ENCODE data around the gene SLC12A7.

The SLC12A7 gene

GRCh38 chr5:1050423-1051365, 61.2 kb downstream of the SLC12A7 start:
- no peak for DNase-seq (ENCODE audit: low spot score)

- DNase-seq (ENCODE audit: low spot score) = no peak
Measured at GRCh38 chr5:1048861-1049838, 62.7 kb downstream of the SLC12A7 start.

DNA sequence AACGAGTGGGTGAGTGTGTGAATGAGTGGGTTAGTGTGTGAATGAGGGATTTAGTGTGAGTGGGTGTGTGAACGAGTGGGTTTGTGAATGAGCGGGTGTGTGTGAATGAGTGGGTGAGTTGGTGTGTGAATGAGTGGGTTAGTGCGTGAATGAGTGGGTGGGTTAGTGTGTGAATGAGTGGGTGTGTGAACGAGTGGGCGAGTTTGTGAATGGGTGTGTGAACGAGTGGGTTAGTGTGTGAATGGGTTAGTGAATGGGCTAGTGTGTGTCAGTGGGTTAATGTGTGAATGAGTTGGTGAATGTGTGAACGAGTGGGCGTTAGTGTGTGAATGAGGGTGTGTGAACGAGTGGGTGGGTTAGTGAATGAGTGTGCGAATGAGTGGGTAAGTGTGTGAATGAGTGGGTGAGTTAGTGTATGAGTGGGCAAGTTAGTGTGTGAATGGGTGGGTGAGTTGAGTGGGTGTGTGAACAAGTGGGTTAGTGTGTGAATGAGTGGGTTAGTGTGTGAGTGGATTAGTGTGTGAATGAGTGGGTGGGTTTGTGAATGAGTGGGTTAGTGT, 63.6 kb downstream of the SLC12A7 start:
- no peak for DNase-seq (ENCODE audit: low spot score)

DNA sequence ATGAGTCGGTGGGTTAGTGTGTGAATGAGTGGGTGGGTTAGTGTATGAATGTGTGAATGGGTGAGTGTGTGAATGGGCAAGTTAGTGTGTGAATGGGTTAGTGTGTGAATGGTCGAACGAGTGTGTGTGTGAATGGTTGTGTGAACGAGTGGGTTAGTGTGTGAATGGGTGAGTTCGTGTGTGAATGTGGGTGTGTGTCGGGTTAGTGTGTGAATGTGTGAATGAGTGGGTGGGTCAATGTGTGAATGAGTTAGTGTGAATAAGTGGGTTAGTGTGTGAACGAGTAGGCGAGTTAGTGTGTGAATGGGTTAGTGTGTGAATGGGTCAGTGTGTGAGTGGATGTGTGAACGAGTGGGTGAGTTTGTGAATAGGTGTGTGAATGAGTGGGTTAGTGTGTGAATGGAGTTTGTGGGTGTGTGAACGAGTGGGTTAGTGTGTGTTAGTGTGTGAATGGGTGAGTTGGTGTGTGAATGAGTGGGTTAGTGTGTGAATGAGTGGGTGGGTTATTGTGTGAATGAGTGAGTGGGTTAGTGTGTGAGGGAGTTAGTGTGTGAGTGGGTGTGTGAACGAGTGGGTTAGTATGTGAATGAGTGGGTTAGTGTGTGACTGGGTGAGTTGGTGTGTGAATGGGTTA, 64.4 kb downstream of the SLC12A7 start:
- no peak for DNase-seq (ENCODE audit: low spot score)

DNA sequence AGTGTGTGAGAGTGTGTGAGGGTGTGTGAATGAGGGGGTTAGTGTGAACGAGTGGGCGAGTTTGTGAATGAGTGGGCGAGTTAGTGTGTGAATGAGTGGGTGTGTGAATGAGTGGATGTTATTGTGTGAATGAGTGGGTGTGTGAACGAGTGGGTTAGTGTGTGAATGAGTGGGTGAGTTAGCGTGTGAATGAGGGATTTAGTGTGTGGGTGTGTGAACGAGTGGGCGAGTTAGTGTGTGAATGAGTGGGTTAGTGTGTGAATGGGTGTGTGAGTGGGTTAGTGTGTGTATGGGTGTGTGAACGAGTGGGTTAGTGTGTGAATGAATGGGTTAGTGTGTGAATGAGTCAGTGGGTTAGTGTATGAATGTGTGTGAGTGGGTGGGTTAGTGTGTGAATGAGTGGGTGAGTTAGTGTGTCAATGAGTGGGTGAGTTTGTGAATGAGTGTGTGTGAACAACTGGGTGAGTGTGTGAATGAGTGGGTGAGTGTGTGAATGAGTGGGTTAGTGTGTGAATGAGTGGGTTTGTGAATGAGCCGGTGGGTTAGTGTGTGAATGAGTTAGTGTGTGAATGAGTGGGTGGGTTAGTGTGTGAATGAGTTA, 65.8 kb downstream of the SLC12A7 start:
- DNase-seq (ENCODE audit: low spot score) = no peak

- DNase-seq (ENCODE audit: low spot score) = no peak
Measured at GRCh38 chr5:1044117-1044516, 67.7 kb downstream of the SLC12A7 start.

DNA sequence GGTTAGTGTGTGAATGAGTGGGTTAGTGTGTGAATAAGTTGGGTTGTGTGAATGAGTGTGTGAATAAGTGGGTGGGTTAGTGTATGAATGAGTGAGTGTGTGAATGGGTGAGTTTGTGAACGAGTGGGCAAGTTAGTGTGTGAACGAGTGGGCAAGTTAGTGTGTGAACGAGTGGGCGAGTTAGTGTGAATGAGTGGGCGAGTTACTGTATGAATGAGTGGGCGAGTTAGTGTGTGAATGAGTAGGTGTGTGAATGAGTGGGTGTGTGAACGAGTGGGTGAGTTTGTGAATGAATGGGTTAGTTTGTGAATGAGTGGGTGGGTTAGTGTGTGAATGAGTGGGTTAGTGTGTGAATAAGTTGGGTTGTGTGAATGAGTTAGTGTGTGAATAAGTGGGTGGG, 68.5 kb downstream of the SLC12A7 start:
- no peak for DNase-seq (ENCODE audit: low spot score)

DNA sequence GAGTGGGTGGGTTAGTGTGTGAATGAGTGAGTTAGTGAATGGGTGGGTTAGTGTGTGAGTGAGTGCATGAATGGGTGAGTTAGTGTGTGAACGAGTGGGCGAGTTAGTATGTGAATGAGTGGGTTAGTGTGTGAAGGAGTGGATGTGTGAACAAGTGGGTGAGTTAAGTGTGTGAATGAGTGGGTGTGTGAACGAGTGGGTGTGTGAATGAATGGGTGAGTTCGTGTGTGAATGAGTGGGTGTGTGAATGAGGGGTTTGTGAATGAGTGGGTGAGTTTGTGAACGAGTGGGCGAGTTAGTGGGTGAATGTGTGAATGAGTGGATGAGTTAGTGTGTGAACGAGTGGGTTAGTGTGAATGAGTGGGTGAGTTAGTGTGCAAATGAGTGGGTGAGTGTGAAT, 69.2 kb downstream of the SLC12A7 start:
- no peak for DNase-seq (ENCODE audit: low spot score)

DNA sequence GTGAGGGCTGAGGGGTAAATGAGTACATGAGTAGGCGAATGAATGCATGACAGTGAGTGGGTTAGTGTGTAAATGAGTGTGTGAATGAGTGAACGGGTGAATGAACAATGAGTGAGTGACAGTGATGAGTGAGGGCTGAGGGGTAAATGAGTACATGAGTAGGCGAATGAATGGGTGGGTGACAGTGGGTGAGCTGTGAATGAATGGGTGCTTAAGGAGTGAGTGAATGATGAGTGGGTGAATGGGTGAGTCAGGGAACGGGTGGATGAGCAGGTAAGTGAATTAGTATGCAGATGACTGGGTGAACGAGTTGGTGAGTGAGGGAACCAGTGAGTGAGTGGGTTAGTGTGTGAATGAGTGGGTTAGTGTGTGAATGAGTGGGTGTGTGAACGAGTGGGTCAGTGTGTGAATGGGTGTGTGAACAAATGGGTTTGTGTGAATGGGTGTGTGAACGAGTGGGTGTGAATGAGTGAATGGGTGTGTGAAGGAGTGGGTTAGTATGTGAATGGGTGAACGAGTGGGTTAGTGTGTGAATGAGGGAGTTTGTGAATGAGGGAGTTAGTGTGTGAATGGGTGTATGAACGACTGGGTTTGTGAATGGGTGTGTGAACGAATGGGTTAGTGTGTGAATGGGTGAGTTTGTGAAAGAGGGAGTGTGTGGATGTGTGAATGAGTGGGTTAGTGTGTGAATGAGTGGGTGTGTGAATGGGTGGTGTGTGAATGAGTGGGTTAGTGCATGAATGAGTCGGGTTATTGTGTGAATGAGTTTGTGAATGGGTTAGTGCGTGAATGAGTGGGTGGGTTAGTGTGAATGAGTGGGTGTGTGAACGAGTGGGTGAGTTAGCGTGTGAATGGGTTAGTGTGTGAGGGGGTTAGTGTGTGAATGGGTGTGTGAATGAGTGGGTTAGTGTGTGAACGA, 70.4 kb downstream of the SLC12A7 start:
- DNase-seq (ENCODE audit: low spot score) = no peak

GRCh38 chr5:1040571-1040970, 71.3 kb downstream of the SLC12A7 start:
- DNase-seq (ENCODE audit: low spot score) = no peak

- no peak for DNase-seq (ENCODE audit: low spot score)
Measured at GRCh38 chr5:1039706-1040260, 72.1 kb downstream of the SLC12A7 start.

GRCh38 chr5:1039210-1039548, 72.7 kb downstream of the SLC12A7 start:
- no peak for DNase-seq (ENCODE audit: low spot score)

GRCh38 chr5:1038417-1039209, 73.2 kb downstream of the SLC12A7 start:
- DNase-seq (ENCODE audit: low spot score) = no peak

- no peak for DNase-seq (ENCODE audit: low spot score)
Measured at GRCh38 chr5:1037671-1038416, 74.0 kb downstream of the SLC12A7 start.

- no peak for DNase-seq (ENCODE audit: low spot score)
Measured at GRCh38 chr5:1037123-1037670, 74.7 kb downstream of the SLC12A7 start.

DNA sequence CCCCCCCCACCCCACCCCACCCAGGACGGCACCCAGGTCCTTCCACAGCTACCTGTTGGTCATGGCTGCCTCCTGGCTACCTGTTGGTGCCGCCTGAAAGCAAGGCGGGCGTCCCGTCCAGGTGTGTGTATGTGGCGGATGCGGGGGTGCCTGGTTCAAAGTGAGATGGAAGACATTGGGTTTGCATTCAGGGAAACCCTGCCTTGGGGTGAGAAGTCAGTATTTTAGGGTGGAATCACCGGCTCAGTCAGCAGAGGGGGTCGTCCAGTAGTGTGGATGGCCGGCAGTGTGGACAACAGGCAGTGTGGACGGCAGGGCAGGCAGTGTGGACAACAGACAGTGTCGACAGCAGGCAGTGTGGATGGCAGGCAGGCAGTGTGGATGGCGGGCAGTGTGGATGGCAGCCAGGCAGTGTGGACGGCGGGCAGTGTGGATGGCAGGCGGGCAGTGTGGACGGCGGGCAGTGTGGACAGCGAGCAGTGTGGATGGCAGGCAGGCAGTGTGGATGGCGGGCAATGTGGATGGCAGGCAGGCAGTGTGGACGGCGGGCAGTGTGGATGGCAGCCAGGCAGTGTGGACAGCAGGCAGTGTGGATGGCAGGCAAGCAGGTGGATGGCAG, 75.2 kb downstream of the SLC12A7 start:
- no peak for DNase-seq (ENCODE audit: low spot score)

GRCh38 chr5:1035421-1036405, 76.2 kb downstream of the SLC12A7 start:
- no peak for DNase-seq (ENCODE audit: low spot score)

Data from hematopoietic multipotent progenitor cell treated with erythropoietin and hydrocortisone succinate and interleukin-3 and kit ligand, for 17 days (in vitro differentiated cells).